SK-N-SH (cell line): ENCODE data around the gene CSNK2A1. TPM values are rescaled to one million over a fixed set of nuclear protein-coding genes. Genes with fewer than 3 reads are reported as not detected.

Source experiments
- CTCF ChIA-PET: fragments of 300-600, 350-600 bp; formaldehyde crosslinking; extraction: SDS; loops from one replicate; lab custom pipeline; 2021; lab: Yijun Ruan, JAX
- POLR2A ChIA-PET: fragments of 350-600 bp; sonication (Branson Sonifier 250); formaldehyde crosslinking; extraction: SDS; loops from one replicate; lab custom pipeline; 2020; ENCODE audit warnings: antibody characterized with exemption, inconsistent platforms; lab: Yijun Ruan, JAX
- DNase-seq: peaks from one replicate; pipeline ENCODE4 v3.0.0; 2012
- H2AFZ ChIP-seq: fragments of 200-600 bp; sonication (generic); 2 replicates; pipeline ENCODE4 v1.8.1; 2016; ENCODE audit warnings: antibody characterized with exemption, mild to moderate bottlenecking, low read depth
- H3F3A ChIP-seq: fragments of 200-600 bp; sonication (generic); replicated peaks from 2 replicates; pipeline ENCODE3; 2016; ENCODE audit warnings: antibody characterized with exemption, mild to moderate bottlenecking; ENCODE audit not compliant: insufficient read depth
- H3K27ac ChIP-seq, 2 experiments: fragments of 200-500 bp in 1 of 2; fragments of 200-600 bp in 1 of 2; sonication (Bioruptor generic) in 1 of 2; sonication (generic), shearing (Covaris generic) in 1 of 2; 2 replicates each; pipeline versions ENCODE4 v1.5.1 to v1.6.1; 2014 to 2016; ENCODE audit warnings: low read depth in 2 of 2, inconsistent platforms in 1 of 2, low read length in 1 of 2, mild to moderate bottlenecking in 1 of 2, mixed read lengths in 1 of 2
- H3K27me3 ChIP-seq: fragments of 200-600 bp; sonication (generic), shearing (Covaris generic); 2 replicates; pipeline ENCODE4 v1.6.1; 2016; ENCODE audit warnings: mixed run types; ENCODE audit not compliant: insufficient read depth
- H3K36me3 ChIP-seq, 2 experiments: fragments of 200-500 bp in 1 of 2; fragments of 200-600 bp in 1 of 2; sonication (Bioruptor generic) in 1 of 2; sonication (generic) in 1 of 2; replicated peaks in 1 of 2; 2 replicates each; pipeline versions ENCODE3 to v1.5.1; 2014 to 2016; ENCODE audit warnings: low read length in 1 of 2, mild to moderate bottlenecking in 1 of 2; ENCODE audit not compliant: insufficient read depth in 2 of 2, control insufficient read depth in 1 of 2
- H3K4me1 ChIP-seq, 2 experiments: fragments of 200-500 bp in 1 of 2; fragments of 200-600 bp in 1 of 2; sonication (Bioruptor generic) in 1 of 2; sonication (generic), shearing (Covaris generic) in 1 of 2; 2 replicates each; pipeline versions ENCODE4 v1.5.1 to v1.6.1; 2014 to 2016; ENCODE audit warnings: low read depth in 1 of 2, low read length in 1 of 2, mixed run types in 1 of 2; ENCODE audit not compliant: insufficient read depth in 2 of 2, control insufficient read depth in 1 of 2
- H3K4me2 ChIP-seq: fragments of 200-600 bp; sonication (generic), shearing (Covaris generic); 2 replicates; pipeline ENCODE4 v1.6.1; 2017; ENCODE audit warnings: mixed run types
- H3K4me3 ChIP-seq, 2 experiments: fragments of 200-500 bp in 1 of 2; fragments of 200-600 bp in 1 of 2; sonication (Bioruptor generic) in 1 of 2; sonication (generic), shearing (Covaris generic) in 1 of 2; 2 replicates each; pipeline versions ENCODE4 v1.5.1 to v1.8.1; 2014 to 2016; ENCODE audit warnings: low read depth in 2 of 2, inconsistent platforms in 1 of 2, low read length in 1 of 2, mild to moderate bottlenecking in 1 of 2, mixed read lengths in 1 of 2, moderate library complexity in 1 of 2
- H3K79me2 ChIP-seq: fragments of 200-600 bp; sonication (generic); 2 replicates; pipeline ENCODE4 v1.8.1; 2017; ENCODE audit warnings: mild to moderate bottlenecking; ENCODE audit not compliant: insufficient read depth
- H3K9ac ChIP-seq: fragments of 200-600 bp; sonication (generic); 2 replicates; pipeline ENCODE4 v1.6.1; 2017; ENCODE audit warnings: mixed run types
- H3K9me2 ChIP-seq: fragments of 200-600 bp; sonication (generic); 2 replicates; pipeline ENCODE4 v1.6.1; 2017; ENCODE audit warnings: mixed run types
- H3K9me3 ChIP-seq: fragments of 200-600 bp; sonication (generic); 2 replicates; pipeline ENCODE4 v1.6.1; 2017; ENCODE audit warnings: mixed run types, mild to moderate bottlenecking, moderate library complexity
- H4K20me1 ChIP-seq: fragments of 200-600 bp; sonication (generic); 2 replicates; pipeline ENCODE4 v1.6.1; 2017; ENCODE audit warnings: mild to moderate bottlenecking, mixed run types; ENCODE audit not compliant: insufficient read depth
- CHD2 ChIP-seq: fragments of 150-350 bp; IDR thresholded peaks from 2 replicates; pipeline ENCODE4 v1.6.1; 2018; ENCODE audit warnings: low read length; ENCODE audit not compliant: partially characterized antibody
- CTCF ChIP-seq: fragments of 200-600 bp; sonication (generic); IDR thresholded peaks from 2 replicates; pipeline ENCODE4 v1.6.1; 2017; ENCODE audit warnings: antibody characterized with exemption, mild to moderate bottlenecking, moderate library complexity
- ELF1 ChIP-seq: IDR thresholded peaks from 2 replicates; pipeline ENCODE4 v1.4.0; 2012
- EP300 ChIP-seq, 2 experiments: IDR thresholded peaks; 2 replicates each; pipeline versions ENCODE4 v1.4.0 to v1.6.1; 2012; ENCODE audit warnings: borderline replicate concordance in 1 of 2, low read depth in 1 of 2, low read length in 1 of 2
- EZH2phosphoT487 ChIP-seq: fragments of 200-600 bp; sonication (generic); IDR thresholded peaks from 2 replicates; pipeline ENCODE4 v1.6.1; 2017; ENCODE audit warnings: low read depth, mixed run types, mild to moderate bottlenecking, antibody characterized with exemption, moderate library complexity, borderline replicate concordance
- GABPA ChIP-seq: IDR thresholded peaks from 2 replicates; pipeline ENCODE4 v1.4.0; 2012; ENCODE audit warnings: low read depth, mild to moderate bottlenecking
- GATA2 ChIP-seq: sonication (generic); formaldehyde crosslinking; IDR thresholded peaks from 2 replicates; pipeline ENCODE4 v1.5.0; 2020; ENCODE audit warnings: mild to moderate bottlenecking, missing genetic modification reagents
- IRF3 ChIP-seq: fragments of 150-350 bp; IDR thresholded peaks from 2 replicates; pipeline ENCODE4 v1.6.1; 2016; ENCODE audit warnings: mild to moderate bottlenecking, low read depth, low read length
- MAX ChIP-seq: IDR thresholded peaks from 2 replicates; pipeline ENCODE4 v1.4.0; 2012; ENCODE audit warnings: low read depth
- MEF2A ChIP-seq: IDR thresholded peaks from 2 replicates; pipeline ENCODE4 v1.4.0; 2012; ENCODE audit warnings: low read depth, borderline replicate concordance
- PBX3 ChIP-seq: IDR thresholded peaks from 2 replicates; pipeline ENCODE4; 2012
- RAD21 ChIP-seq: IDR thresholded peaks from 2 replicates; pipeline ENCODE4 v1.6.1; 2012; ENCODE audit warnings: mild to moderate bottlenecking, low read length
- RCOR1 ChIP-seq: fragments of 150-350 bp; IDR thresholded peaks from 2 replicates; pipeline ENCODE4 v1.6.1; 2017; ENCODE audit warnings: antibody characterized with exemption, low read length
- RFX5 ChIP-seq: IDR thresholded peaks from 2 replicates; pipeline ENCODE4 v1.6.1; 2012; ENCODE audit warnings: mild to moderate bottlenecking, improper control_type of control experiment, low read length
- RXRA ChIP-seq: IDR thresholded peaks from 2 replicates; pipeline ENCODE4 v1.4.0; 2012; ENCODE audit warnings: low read depth, mild to moderate bottlenecking, borderline replicate concordance
- SIN3A ChIP-seq: IDR thresholded peaks from 2 replicates; pipeline ENCODE4 v1.6.1; 2012; ENCODE audit warnings: low read depth, mild to moderate bottlenecking, low read length, moderate library complexity, borderline replicate concordance
- TCF12 ChIP-seq: IDR thresholded peaks from 2 replicates; pipeline ENCODE4 v1.4.0; 2012
- TEAD4 ChIP-seq: IDR thresholded peaks from 2 replicates; pipeline ENCODE4 v1.4.0; 2012; ENCODE audit warnings: mild to moderate bottlenecking, borderline replicate concordance; ENCODE audit not compliant: insufficient read depth
- USF2 ChIP-seq: fragments of 150-350 bp; IDR thresholded peaks from 2 replicates; pipeline ENCODE4 v1.6.1; 2017; ENCODE audit warnings: antibody characterized with exemption, low read length, low read depth, borderline replicate concordance
- YY1 ChIP-seq: IDR thresholded peaks from 2 replicates; pipeline ENCODE4 v1.4.0; 2012; ENCODE audit warnings: low read depth, mild to moderate bottlenecking
- WGBS: methylation state at CpG from one replicate; pipeline ENCODE4 v1.1.6; 2017; ENCODE audit warnings: low lambda C conversion rate; 5-methylcytosine and 5-hydroxymethylcytosine counted together
- polyA plus RNA-seq, 3 experiments: library from polyadenylated mRNA; depleted of rRNA; stranded (reverse); fragments of >200 nt; gene quantifications; 2 replicates each; pipeline ENCODE4 v1.2.3, GENCODE V29; 2012

The CSNK2A1 gene
- polyA plus RNA-seq, 1 of the 3 experiments (the other 2 are of a cell fraction): 61.9 TPM

- Histone ChIP-seq H3F3A (peaks cover 11% of the 10 kb centered on the region), H3K9me3 (no peaks in the 10 kb centered on the region), H3K36me3 (peaks cover 0 to 14% of the 10 kb centered on the region in 2 experiments), H3K27ac (no peak overlapping the region), H4K20me1 (peaks cover 60% of the 10 kb centered on the region), H3K4me2 (no peak overlapping the region), H3K79me2 (peaks cover 83% of the 10 kb centered on the region), H3K9ac (0 out of 2 replicates have a peak overlapping the region, but pooled peaks have one; percentile 9), H2AFZ (no peak overlapping the region), H3K4me1 (peaks cover 13 to 14% of the 10 kb centered on the region in 2 experiments; a peak in 3 of 4 replicates), H3K4me3 (no peak overlapping the region), H3K9me2 (no peaks in the 10 kb centered on the region), H3K27me3 (no peaks in the 10 kb centered on the region)
- DNase-seq: no peak
- TF ChIP-seq RXRA: no peak
- TF ChIP-seq GABPA: no peak
- no peak for TF ChIP-seq TCF12
- TF ChIP-seq ELF1: no peak
- TF ChIP-seq EZH2phosphoT487: no peak
- no peak for TF ChIP-seq PBX3
- TF ChIP-seq GATA2 (CRISPR knock-in tag): no peak
- TF ChIP-seq MAX: no peak
- no peak for TF ChIP-seq SIN3A
- no peak for TF ChIP-seq EP300 (IDR thresholded peaks at IDR 0.05; ENCODE audit: borderline replicate concordance in 1 of 2, low read depth in 1 of 2, low read length in 1 of 2)
- no peak for TF ChIP-seq RAD21
- no peak for TF ChIP-seq IRF3
- TF ChIP-seq TEAD4: no peak
- TF ChIP-seq CTCF: no peak
- no peak for TF ChIP-seq CHD2
- no peak for TF ChIP-seq RCOR1
- no peak for TF ChIP-seq MEF2A
- no peak for TF ChIP-seq USF2
- TF ChIP-seq RFX5: no peak
- TF ChIP-seq YY1: no peak
- POLR2A ChIA-PET: no interaction called here
- CTCF ChIA-PET: interaction anchor here (0.7 kb wide), 1 partner anchor 187 kb away, joined by 3 read pairs; no protein-coding TSS in a partner anchor
- 72% methylated on average over 6 of the region's 6 CpGs for WGBS
These were observed 84.8 kb downstream of the CSNK2A1 start for GRCh38 chr20:458776-459175.
